Hepatic stellate cell (primary cell): ENCODE data around the gene ARID5B.
A peak's percentile ranks its signal among the peaks of the same experiment; 100 is the strongest.

Experiments
- DNase-seq: peaks from one replicate; pipeline ENCODE4 v3.0.0; 2011; ENCODE audit warnings: low spot score

ARID5B gene

DNA sequence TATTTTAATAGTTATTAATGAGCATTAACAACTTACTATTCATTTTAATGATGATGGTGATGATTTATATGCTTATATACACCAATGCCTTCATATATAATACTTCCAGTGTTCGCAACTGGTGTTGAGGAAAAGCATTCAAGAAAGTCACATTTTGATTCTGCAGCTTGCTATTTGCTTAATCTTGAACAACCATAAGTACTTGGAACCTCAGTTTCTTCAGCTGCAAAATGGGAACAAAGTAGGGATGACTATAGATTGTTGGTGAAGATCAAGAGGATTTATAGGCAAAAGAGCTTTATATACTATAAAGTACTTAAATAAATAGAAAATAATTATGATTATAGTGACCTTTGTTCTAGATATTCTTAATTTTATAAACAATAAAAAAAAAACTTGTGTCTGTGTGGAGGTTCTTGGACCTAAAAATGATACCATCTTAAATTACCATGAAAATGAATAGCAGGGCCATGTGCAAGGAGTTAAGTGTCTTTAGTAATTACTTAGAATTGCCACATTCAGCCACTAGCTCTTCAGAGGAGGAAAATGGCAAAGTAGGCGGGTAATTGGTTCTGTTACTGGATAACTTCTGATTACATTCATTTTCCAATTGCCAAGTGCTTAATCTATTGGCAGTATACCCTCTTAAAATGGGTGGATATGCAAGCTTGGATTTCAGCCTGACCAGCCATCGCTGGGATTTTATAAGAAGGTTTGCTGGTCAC, 4.5 kb downstream of the ARID5B start:
- no peak for DNase-seq

DNA sequence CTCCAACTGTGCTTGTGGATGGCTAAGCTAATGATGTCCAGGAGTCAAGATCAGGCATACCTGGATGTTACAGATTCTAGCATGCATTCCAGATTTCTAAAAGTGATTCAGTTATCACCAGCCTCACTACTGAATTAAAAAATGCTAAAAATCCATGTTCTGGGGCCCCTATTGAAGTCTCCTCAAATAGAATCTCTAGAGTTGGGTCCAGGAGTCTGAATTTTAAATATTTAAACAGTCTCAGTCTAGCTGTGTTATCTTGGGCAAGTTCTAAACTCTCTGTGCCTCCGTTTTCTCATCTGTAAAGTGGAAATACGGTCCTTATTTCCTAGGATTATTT, 5.0 kb downstream of the ARID5B start:
- DNase-seq, result no peak

DNA sequence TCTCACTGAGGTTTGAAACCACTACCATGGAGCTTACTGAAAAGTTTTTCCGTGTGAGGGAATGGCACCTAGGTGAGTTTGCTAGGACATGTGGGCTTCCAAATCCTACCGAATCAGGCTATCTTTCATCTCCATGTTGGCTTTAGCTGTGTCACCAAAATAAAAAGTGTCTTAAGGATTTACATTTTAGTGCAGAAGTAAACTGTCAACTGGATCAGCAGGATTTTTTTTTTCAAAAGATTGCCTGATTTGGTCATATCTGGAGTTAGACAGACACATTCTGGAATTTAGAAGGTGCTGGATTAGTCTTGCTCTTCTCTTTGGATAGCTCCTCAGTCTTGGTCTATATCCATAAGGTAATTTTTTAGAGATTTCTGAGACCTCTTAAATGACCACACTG, 5.5 kb downstream of the ARID5B start:
- DNase-seq, result no peak

DNA sequence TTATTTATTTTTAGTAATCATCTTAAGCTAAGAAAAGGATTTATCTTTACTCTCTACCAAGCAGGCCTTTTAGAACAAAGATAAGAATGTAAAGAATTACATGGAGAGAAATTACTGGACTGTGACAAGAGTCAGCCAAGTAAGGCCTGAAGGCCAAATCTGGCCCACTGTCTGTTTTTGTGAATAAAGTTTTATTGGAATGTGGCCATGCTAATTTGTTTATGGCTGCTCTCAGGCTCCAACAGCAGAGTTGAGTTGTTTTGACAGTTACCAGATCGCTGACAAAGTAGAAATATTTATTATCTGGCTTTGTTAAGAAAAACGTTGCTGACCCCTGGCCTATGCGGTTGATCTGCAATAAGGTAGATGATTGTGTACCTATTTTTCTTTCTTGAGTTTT, 6.1 kb downstream of the ARID5B start:
- DNase-seq, result no peak

DNA sequence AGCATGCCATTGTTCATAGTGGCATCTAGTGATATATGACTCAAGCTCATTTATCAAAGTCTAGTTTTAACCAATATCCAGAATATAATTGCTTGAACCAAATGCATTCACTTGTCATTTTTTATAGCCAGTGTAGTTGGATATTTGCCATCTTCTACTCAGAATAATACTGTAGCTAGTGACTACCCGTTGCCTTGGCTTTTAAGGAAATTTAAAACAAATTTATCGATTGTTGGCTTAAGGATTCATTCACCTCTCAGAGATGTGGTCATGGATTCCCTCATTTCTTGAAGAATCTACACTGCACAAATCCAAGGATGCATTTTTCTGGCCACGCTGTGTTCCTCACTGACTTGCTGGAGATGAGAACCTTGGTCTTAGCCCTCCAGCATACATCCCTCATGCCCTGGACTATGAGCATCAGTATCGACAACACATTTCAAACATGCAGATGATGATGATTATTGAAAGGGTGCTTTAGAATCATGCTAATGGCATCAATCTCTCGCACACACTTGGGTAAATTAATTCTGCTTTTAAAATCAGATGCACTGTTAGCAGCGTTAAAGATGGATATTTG, 8.8 kb downstream of the ARID5B start:
- no peak for DNase-seq

DNA sequence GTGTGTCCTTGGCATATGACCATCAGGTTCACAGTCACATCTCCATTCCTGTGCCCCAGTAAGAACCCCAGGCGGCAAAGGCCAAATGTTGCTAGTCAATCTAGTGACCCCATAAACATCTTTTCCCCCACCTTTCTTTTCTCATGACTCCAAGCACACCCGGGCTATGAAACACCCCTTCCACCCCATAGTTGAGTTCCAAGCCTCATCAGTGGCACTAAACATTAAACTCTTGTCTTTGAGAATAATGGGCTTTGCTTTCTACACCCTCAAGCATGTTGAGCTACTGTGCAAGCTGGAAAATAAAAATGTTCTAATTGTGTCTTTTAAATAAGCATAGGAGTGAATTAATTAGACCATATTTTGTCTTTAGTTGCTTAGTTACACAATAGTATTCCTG, 9.4 kb downstream of the ARID5B start:
- DNase-seq, result no peak

DNA sequence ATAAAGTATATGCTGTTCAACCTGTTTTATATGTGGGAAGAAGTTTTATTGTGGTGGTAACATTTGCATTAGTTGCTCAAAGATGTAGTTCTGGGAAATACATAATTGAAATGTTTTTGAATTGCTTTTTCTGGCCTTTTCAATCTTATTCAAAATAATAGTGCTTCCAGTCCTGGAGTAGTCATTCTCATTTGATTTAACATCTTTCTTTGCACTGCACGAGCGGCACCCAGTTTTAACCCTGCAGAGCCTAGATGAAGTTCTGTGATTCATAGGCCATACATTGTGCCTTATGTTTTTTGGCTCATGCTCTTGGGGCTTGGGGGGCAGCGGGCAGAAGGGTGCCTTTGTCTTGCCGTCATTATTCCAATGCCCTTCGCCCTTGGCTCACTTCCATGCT, 9.9 kb downstream of the ARID5B start:
- DNase-seq, result no peak

DNA sequence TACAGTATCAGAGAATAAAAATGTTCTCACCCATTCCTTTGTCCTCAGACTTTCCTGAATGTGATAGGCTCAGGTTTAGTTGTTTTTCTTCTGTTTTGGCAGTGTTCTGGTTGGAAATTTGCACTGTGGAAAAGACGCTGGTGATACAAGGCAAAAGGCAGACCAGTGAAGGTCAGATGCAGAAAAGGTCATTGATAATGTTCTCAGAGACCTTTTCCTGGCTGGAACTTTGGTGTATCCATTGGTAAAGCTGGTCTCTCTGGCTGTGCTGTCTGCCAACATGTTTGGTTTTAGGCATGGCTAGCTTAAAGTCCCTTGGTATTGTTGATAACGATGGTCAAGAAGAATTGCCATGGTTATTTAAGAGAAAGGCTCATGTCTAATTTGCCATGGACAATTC, 11.5 kb downstream of the ARID5B start:
- DNase-seq, result no peak

DNA sequence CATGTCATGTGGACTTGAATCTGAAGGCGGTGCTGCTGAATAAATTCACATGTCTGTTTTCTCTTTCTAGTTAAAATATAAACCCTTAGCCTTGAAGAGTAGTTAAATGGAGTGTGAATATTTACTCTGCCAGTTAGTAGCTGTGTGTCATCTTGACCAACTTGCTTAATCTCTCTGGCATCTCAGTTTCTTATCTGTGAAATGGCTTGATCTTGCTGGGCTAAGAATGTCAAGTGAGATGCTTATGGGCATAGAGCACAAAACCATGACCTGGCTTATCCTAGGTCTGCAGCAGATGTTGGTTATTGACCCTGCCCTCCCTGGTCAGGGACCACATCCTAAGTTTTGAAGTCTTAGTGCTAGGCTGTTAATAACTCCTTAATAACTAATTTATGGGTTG, 16.6 kb downstream of the ARID5B start:
- DNase-seq, result no peak

DNA sequence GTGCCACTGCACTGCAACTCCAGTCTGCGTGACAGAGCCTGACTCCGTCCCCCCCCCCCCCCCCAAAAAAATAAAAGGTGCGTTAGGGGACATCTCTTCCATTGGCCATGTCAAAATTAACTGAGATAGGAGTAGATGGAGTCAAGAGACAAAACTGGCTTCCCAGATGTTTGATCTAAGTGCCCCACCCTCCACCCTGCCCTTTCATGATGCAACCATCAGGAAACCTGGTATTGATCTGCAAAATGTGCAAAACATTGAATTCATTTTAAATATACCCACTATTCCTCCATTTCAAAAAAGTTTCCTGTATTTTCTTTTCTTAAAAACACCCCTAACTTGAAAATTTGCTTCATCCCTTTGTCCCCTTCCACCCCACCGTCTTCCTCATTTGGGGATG, 17.5 kb downstream of the ARID5B start:
- no peak for DNase-seq

DNA sequence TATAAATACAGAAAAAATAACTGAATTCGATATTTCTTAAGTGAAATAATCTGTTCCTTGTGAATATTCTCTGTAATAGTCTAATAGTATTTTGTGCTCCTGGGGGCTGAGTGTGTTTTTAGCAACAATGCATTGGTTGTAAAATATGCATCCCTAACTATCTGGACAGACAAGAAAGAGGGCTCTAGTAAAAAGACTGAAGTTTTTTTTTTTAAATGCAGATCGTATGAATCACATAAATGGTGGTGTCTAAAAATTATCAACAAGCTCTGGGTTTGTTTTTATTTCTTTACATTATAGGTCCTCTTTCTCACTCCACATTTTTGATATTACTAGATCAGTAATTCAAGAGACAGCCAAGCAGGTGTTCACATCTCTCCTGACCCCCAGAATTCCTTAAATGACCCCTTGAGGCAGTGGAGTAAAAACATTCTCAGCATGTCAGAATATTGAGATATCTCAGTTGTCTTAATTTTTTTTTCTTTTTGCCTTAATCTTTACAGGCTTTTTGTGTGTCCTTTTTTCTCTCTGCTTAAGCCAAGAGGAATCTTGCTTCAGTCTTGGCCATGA, 18.2 kb downstream of the ARID5B start:
- no peak for DNase-seq

DNA sequence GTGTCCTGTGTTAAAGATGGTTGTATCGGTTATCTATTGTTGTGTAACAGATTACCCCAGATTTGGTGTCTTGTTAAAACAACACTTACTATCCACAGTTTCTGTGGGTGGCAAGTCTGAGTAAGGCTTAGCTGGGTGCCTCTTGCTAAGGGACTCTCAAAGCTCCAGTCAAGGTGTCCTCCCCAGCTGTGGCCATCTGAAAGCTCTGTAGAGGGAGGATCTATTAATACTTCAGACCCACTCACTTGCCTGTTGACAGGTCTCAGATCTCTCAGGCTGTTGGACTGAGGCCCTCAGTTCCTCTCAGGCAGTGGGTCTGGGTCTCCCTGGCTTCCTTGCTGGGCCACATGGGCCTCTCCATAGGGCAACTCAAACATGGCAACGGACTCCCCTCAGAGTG, 19.6 kb downstream of the ARID5B start:
- no peak for DNase-seq

DNA sequence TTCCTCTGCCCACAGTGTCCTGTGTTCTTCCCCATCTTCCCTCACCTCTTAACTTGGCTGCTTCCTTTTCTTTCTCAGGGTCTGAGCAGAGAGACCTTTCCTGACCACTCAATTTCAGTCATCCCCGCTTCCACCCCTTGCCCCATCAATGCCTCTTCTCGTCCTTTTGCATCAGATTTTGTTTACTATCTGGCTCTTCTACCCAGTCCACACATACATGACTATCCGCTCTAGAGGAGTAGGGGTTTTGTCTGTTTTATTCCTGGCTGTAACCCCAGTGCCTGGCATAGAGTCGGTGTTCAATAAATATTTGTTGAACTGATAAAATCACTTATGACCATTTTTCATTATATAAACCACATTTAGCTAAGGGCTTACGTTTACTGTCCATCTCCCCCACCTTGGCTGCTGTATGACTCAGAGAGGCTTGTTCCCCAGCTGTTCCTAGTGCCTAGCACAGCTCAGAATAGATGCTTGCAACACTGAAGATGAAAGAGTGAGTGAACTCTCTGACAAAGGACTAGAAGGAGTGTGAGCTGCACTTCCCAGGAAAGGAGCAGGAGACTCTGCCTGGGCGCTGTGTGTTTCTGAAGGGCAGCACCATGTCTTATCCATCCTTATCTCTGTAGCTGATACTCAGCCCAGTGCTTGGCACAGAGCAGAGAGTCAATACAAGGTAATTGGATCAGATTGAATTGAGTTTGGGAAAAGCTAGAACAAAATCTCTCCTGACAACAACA, 21.9 kb downstream of the ARID5B start:
- DNase-seq, result peak; percentile 60

DNA sequence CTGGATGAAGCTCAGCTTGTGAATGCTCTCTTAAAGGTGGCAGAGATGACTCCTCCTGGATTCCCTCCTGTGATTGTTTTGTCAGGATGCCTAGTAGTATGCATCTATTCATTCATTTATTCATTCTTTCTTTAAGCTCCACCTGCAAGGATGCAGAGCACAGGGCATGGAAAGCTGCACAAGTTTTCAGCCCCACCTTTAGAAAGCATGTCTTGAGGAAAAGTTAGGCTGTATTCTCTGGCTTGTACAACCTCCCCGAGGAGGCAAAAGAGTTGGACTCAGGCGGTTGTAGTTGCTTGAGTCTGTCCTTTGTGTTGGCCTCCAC, 22.4 kb downstream of the ARID5B start:
- no peak for DNase-seq

DNA sequence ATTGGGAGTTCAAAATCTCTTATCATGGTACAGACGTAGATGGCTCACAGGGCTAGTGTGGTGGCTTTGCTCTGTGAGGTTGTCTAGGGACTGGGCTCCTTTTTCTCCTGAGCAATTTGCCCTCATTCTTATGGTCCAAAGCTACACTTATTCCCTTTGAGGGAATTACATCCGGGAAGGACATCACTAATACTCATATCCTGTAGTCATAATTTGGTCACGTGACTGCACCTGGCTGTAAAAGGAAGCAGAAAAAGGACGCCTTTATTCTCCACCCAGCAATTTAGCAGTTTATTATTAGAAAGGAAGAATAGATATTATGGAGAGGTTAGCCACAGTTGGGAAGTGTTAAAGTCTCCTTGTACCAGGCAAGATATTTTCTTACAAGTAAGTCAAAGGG, 28.1 kb downstream of the ARID5B start:
- DNase-seq, result no peak

DNA sequence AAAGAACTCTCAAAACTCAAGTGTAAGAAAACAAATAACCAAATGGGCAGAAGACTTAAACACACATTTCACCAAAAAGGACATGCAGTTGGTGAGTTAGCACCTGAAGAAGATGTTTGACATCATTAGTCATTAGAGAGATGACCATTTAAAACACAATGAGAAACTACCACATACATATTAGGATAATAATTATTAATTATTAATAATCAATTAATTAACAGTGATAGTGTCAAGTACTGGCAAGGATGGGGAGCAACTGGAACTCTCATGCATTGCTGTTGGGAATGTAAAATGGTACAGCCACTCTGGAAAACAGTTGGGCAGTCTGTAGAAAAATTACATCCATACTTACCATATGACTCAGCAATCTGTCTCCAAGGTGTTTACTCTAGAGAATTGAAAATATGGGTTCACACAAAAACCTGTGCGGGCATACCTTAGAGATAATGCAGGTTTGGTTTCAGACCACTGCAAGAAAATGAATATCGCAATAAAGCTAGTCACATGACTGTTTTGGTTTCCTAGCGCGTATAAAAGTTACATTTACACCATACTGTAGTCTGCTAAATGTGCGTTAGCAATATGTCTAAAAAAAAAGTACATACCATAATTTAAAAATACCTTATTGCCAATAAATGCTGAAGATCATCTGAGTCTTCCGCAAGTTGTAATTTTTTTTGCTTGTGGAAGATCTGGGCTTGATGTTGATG, 30.3 kb downstream of the ARID5B start:
- DNase-seq, result no peak

DNA sequence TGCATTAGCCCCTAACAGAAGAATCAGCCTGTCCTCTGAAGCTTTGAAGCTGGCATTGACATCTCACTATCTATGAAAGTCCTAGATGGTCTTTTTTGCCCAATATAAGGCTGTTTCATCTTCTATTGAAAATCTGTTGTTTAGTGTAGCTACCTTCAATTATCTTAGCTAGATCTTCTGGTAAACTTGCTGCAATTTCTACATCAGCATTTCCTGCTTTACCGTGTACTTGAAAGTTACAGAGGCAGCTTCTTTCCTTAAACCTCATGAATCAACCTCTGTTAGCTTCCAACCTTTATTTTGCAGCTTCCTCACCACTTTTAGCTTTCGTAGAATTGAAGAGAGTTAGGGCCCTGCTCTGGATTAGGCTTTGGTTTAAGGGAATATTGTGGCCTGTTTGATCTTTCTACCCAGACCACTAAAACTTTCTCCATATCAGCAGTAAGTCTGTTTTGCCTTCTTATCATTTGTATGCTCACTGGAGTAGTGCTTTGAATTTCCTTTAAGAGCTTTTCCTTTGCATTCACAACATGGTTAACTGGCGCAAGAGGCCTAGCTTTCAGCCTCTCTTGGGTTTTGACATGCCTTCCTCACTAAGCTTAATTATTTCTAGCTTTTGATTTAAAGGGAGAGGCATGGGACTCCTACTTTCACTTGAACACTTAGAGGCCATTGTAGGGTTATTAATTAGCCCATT, 32.5 kb downstream of the ARID5B start:
- no peak for DNase-seq

DNA sequence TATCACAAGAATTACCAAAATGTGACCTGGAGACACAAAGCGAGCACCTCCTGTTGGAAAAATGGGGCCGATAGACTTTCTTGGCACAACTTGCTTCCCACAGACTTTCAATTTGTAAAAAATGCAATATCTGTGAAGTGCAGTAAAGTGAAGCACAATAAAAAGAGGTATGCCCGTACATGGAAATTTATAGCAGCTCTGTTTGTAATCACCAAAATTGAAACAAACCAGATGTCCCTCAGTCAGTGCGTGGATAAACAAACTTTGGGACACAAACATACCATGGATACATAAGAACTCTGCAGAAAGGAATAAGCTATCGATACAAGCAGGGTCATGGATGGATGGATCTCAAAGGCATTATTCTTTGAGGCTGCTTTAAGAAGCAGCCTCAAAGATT, 33.6 kb downstream of the ARID5B start:
- DNase-seq, result no peak

DNA sequence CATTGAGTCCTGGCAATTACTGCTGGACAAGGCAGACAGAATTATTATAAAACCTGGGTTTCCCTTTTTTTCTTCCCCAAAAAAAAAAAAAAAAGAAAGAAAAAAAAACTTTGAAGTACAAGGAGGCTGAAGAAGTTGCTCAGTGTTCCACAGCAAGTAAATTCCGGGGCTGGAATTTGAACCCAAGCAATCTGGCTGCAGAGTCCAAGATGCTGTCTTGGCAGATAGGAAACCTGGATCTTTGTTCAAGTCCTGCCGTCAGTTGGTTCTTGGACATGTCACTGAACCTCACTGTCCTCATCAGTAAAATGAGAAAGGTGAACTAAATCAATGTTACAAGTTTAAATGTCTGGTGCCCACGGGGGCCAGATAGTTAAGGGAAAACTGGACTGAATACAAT, 35.3 kb downstream of the ARID5B start:
- no peak for DNase-seq

DNA sequence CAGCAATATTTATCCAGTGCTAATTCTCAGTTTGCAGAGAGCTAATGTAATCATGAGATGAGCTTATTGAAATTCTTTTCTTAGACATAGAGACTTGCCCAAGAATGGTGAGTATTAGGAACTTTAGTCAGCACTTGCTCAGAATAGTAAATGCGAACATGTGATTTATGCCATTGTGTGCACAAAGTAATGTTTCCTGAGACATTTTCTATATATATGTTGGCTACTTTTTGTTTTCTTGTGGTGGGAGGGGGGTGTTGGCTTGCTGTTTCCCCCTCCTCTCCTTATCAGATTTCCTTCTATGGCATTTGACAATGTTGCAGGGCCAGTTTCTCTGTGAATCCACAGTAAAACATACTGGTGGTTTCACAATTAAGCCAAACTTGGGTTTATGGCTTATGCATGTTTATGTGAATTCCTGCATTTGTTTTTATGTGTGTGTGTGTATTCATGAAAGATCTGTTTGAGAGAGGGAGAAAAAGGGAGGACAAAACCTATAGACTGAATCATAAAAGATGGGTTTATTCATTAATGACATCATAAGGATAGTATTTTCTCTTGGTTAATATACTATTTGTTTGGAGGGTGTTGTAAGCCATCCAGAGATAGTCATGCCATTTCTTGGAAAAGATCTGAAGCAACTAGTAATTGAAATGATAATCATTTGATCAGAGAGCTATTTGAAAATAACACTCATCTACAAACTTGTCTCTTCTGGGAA, 36.3 kb downstream of the ARID5B start:
- DNase-seq, result no peak

DNA sequence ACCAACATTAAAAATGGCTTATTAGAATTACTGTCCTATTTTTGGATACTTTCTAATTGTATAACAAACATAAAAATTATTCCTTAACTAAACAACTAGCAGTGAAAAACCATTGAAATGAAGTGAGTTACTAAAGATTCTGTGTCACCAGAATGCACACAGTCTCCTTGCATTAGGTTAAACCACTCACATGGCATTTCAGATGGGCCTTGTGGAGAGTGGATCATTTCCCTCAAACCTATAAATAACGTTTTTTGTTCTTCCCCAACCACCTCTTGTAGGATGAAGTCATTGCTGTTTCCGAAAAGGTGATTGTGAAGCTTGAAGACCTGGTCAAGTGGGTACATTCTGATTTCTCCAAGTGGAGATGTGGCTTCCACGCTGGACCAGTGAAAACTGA, 38.4 kb downstream of the ARID5B start:
- no peak for DNase-seq
